LNCaP clone FGC (cell line): ENCODE measurements around the gene SLC38A4.
A peak's percentile ranks its signal among the peaks of the same experiment; 100 is the strongest.

Source experiments
- DNase-seq: peaks from one replicate; pipeline ENCODE4 v3.0.0-alpha.2; 2011; ENCODE audit warnings: low read depth
- H3K4me3 ChIP-seq: 2 replicates; pipeline ENCODE4 v1.5.1; 2011; ENCODE audit warnings: mild to moderate bottlenecking, low read depth, low read length, control low read depth
- TF ChIP-seq, protein P1 (sequence below): IDR thresholded peaks from 2 replicates; pipeline ENCODE4 v1.5.1; 2012; ENCODE audit warnings: mild to moderate bottlenecking; ENCODE audit not compliant: control insufficient read depth, insufficient read depth; ENCODE audit errors: extremely low read depth

SLC38A4 gene

DNA sequence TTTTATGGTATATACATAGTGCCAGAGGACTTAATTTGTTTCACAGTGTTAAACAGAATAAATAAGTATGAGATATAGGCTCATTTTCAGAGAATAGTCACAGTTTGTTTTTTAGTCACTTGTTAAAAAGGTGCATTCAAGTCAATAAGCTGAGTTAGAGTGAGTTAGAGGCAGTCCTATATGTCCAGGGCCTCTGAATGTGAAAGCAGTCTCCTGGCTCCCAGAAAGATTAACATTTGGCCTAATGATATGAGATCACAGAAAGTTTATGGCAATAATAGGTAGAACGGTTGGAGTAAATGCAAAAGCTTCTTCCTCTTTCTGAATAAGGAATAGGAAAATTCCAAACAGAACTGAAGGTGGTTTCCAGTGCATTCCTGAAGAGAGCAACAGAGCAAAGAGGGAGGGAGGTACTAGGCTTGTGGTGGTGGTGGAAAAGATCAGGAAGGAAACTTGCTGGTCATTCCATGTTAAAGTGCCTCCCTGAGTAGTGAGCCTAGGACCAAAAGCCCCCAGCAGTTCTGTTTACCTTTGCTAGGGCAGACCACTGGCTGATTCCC, 54.4 kb downstream of the SLC38A4 start:
- TF ChIP-seq, protein P1, sequence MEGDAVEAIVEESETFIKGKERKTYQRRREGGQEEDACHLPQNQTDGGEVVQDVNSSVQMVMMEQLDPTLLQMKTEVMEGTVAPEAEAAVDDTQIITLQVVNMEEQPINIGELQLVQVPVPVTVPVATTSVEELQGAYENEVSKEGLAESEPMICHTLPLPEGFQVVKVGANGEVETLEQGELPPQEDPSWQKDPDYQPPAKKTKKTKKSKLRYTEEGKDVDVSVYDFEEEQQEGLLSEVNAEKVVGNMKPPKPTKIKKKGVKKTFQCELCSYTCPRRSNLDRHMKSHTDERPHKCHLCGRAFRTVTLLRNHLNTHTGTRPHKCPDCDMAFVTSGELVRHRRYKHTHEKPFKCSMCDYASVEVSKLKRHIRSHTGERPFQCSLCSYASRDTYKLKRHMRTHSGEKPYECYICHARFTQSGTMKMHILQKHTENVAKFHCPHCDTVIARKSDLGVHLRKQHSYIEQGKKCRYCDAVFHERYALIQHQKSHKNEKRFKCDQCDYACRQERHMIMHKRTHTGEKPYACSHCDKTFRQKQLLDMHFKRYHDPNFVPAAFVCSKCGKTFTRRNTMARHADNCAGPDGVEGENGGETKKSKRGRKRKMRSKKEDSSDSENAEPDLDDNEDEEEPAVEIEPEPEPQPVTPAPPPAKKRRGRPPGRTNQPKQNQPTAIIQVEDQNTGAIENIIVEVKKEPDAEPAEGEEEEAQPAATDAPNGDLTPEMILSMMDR = no peak
- DNase-seq = no peak
- H3K4me3 ChIP-seq = no peak overlapping the region

- TF ChIP-seq, protein P1 = no peak
- DNase-seq = no peak
- no peak overlapping the region for H3K4me3 ChIP-seq
These were observed 55.2 kb downstream of the SLC38A4 start for GRCh38 chr12:46770501-46771183.

- no peak overlapping the region for H3K4me3 ChIP-seq
- no peak for DNase-seq
- TF ChIP-seq, protein P1 = no peak
These were observed 61.8 kb downstream of the SLC38A4 start for GRCh38 chr12:46764005-46764404.

DNA sequence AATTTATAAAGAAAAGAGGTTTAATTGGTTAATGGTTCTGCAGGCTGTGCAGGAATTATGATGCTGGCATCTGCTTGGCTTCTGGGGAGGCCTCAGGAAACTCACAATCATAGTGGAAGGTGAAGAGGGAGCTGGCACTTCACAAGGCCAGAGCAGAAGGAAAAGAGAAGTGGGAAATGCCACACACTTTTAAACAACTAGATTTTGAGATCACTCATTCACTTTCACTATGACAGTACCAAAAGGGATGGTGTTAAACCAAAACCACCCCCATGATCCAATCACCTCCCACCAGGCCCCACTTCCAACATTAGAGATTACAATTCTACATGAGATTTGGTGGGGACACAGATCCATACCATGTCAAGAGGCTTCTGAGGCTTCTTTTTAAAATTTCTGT, 62.6 kb downstream of the SLC38A4 start:
- TF ChIP-seq, protein P1 = no peak
- no peak overlapping the region for H3K4me3 ChIP-seq
- DNase-seq = no peak

DNA sequence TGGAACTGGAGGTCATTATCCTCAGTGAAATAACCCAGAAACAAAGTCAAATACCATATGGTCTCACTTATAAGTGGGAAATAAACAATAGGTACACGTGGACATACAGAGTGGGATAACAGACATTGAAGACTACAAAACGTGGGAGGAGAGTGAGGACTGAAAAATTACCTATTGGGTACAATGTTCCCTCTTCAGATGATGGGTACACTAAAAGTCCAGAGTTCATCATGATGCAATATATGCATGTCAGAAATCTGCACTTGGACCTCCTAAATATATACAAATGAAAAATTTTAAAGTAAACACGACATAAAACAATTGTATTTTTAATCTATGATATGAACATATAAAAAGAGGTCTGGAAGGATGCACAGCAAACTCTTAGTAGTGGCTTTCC, 71.2 kb downstream of the SLC38A4 start:
- no peak for DNase-seq
- TF ChIP-seq, protein P1 = no peak
- no peak overlapping the region for H3K4me3 ChIP-seq

DNA sequence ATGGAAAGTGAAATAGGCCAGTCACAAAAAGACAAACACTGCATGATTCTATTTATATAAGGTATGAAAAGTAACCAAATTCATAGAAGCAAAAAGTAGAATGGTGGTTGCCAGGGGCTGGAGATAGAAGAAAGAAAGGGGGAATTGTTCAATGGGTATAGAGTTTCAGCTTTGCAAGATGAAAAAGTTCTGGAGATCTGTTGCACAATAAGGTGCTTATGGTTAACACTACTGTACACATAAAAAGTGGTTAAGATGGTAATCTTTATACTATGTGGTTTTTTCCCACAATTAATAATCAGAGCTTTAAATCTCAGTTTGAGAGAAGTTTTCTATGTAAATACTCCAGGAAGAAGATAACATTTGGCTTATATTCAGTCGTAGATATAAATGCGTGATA, 73.4 kb downstream of the SLC38A4 start:
- TF ChIP-seq, protein P1 = no peak
- H3K4me3 ChIP-seq = no peak overlapping the region
- DNase-seq = peak; percentile 77

DNA sequence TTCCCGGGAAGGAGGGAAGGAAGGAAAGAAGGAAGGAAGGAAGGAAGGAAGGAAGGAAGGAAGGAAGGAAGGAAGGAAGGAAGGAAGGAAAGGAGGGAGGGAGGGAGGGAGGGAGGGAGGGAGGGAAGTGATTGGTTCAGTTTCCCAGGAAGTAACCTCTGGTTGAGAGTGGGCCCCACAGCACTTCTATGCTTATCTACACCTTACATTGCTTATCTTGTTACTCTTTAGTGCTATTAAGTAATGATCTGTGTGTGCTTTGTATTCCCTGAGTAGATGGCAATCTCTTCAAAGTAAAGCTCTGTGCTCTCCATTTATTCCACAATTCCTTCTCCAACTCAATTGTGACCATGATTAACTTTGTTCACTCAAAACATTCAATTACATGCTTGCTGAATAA, 74.6 kb downstream of the SLC38A4 start:
- no peak overlapping the region for H3K4me3 ChIP-seq
- no peak for DNase-seq
- TF ChIP-seq, protein P1 = no peak
